Thymus (tissue), 11 donors: Measurements from ENCODE around the gene B3GALT5. TPM values are rescaled to one million over a fixed set of nuclear protein-coding genes. Genes with fewer than 3 reads are reported as not detected.

ENCODE experiments used
- DNase-seq, 9 donors: peaks; one replicate each; pipeline ENCODE4 v3.0.0-alpha.2; 2013; ENCODE audit warnings: low spot score in 9 of 9, low read depth in 6 of 9, missing footprints in 1 of 9
- H3K27ac ChIP-seq, 2 donors: one replicate each; pipeline ENCODE4 v1.5.1; 2013; ENCODE audit warnings: control low read depth in 1 of 2, low read depth in 1 of 2, low read length in 1 of 2, mild to moderate bottlenecking in 1 of 2, moderate library complexity in 1 of 2
- H3K27me3 ChIP-seq, 2 donors: one replicate each; pipeline ENCODE4 v1.5.1; 2013; ENCODE audit warnings: low read length in 1 of 2; ENCODE audit not compliant: control insufficient read depth in 2 of 2, insufficient read depth in 1 of 2
- H3K36me3 ChIP-seq, 2 donors: one replicate each; pipeline ENCODE4 v1.5.1; 2013; ENCODE audit warnings: low read length in 1 of 2, mild to moderate bottlenecking in 1 of 2, moderate library complexity in 1 of 2; ENCODE audit not compliant: control insufficient read depth in 2 of 2, insufficient read depth in 2 of 2
- H3K4me1 ChIP-seq, 2 donors: one replicate each; pipeline ENCODE4 v1.5.1; 2013; ENCODE audit warnings: low read length in 2 of 2; ENCODE audit not compliant: control insufficient read depth in 2 of 2, insufficient read depth in 2 of 2
- H3K4me3 ChIP-seq, 2 donors: one replicate each; pipeline ENCODE4 v1.5.1; 2013; ENCODE audit warnings: low read length in 2 of 2, control low read depth in 1 of 2, mild to moderate bottlenecking in 1 of 2
- H3K9me3 ChIP-seq, 2 donors: one replicate each; pipeline ENCODE4 v1.5.1; 2013; ENCODE audit warnings: low read length in 1 of 2, mild to moderate bottlenecking in 1 of 2; ENCODE audit not compliant: control insufficient read depth in 2 of 2, insufficient read depth in 1 of 2
- WGBS: extraction: QIAGEN DNeasy Blood & Tissue Kit; methylation state at CpG from one replicate; pipeline ENCODE4 v1.1.7; 2013; 5-methylcytosine and 5-hydroxymethylcytosine counted together
- polyA plus RNA-seq: library from polyadenylated mRNA; stranded (reverse); fragments of 200-250 nt; gene quantifications from one replicate; pipeline ENCODE4 v1.2.3, GENCODE V29; 2013
- total RNA-seq: library from RNA; stranded (reverse); fragments of 120-200 nt; gene quantifications from one replicate; pipeline ENCODE4 v1.2.4, GENCODE V29; 2013
- donor health status: healthy.

The B3GALT5 gene
- total and polyA plus RNA-seq, 2 donors, result 0.80 to 1.4 TPM

DNA sequence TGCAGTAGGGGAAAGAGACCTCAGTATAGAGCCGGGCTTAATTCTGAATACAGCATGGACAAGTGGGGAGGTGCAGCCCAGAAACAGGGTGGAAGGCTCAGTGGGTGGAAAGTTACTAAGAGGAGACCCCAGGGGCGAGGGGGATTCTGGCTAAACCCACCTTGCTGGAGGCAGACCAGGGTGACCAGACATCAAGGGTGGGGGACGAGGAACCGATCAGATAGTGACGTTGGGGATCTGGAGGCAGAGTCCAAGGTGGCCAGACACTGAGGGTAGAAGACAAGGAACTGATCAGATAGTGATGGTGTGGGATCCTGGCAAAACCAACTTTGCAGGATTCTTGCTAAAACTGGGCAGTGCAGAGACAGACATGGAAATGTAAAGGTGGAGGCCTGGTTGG lies 36.8 kb downstream of the B3GALT5 start:
- Histone ChIP-seq H3K9me3 (no peaks in the 10 kb centered on the region), H3K27me3 (no peaks in the 10 kb centered on the region), H3K36me3 (no peaks in the 10 kb centered on the region), H3K4me3 (no peak overlapping the region), H3K27ac (no peak overlapping the region), H3K4me1 (no peaks in the 10 kb centered on the region)
- 90% methylated on average over 5 of the region's 5 CpGs for WGBS
- DNase-seq, result no peak

DNA sequence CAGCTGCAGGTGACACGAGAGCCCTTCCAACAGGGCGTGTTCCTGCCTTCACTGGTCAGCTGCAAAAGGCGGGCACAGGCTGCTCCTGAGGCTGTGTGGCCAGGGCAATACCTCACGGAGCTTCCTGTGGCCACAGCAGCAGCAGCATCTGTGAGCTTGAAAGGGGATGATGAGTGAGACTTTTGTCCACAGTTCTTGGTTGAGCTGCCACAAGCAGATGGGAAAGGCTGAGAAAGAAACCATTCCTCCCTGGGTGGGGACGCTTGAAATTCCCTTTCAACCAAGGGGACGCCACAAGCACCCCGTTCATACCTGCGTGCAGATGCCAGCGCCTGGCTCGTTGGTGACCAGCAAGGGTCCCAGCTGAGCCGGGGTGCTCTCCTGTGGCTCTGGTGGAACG lies 37.6 kb downstream of the B3GALT5 start:
- no peak for DNase-seq

DNA sequence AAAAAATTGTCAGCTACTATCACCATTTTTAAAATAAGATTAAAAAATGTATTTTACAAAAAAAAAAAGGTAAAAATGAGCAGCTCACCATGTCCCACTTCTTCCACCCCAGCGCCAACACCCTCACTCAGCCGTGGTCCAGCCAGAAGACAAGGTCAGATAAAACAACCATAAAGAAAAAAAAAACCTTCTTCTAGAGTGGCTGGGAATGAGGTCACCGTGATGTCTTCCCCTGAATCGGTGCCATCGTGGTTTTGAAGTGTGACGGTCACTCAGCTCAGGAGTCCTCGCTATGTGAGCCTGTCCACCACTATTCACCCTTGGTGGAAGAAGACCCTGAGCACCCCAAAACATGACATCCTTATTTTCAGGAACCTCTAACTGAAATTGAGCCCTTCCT lies 38.1 kb downstream of the B3GALT5 start:
- Histone ChIP-seq H3K36me3 (no peaks in the 10 kb centered on the region), H3K27me3 (no peaks in the 10 kb centered on the region), H3K4me1 (no peaks in the 10 kb centered on the region), H3K9me3 (no peaks in the 10 kb centered on the region), H3K4me3 (no peak overlapping the region), H3K27ac (no peak overlapping the region)
- 93% methylated on average over 7 of the region's 7 CpGs for WGBS
- DNase-seq, result no peak

More for the DNA sequence above, 37.6 kb downstream of the B3GALT5 start:
- H3K9me3 ChIP-seq, result no peaks in the 10 kb centered on the region
- H3K36me3 ChIP-seq, result no peaks in the 10 kb centered on the region
- no peak overlapping the region for H3K4me3 ChIP-seq
- no peaks in the 10 kb centered on the region for H3K27me3 ChIP-seq
- H3K27ac ChIP-seq, result no peak overlapping the region
- WGBS, result 91% methylated on average over 12 of the region's 12 CpGs
- no peaks in the 10 kb centered on the region for H3K4me1 ChIP-seq

DNA sequence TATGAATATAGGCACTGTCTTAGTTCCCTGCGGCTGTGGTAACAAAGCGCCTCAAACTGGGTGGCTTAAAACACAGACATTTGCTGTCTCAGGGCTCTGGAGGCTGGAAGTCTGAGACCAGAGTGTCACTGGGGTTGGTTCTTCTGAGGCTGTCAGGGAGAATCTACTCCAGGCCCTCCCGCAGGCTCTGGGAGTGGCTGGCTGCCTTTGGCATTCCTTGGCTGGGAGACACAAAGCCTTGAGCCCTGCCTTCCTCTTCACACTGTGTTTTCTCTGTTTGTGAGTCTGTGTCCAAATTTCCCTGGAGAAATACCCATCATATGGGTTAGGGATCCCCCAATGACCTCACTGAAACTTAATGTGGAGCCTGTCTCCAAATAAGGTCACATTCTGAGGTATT lies 38.5 kb downstream of the B3GALT5 start:
- DNase-seq, result no peak
- no peaks in the 10 kb centered on the region for H3K27me3 ChIP-seq
- H3K4me1 ChIP-seq, result no peaks in the 10 kb centered on the region
- no peaks in the 10 kb centered on the region for H3K9me3 ChIP-seq
- no peak overlapping the region for H3K4me3 ChIP-seq
- WGBS, result 98% methylated on average over 3 of the region's 3 CpGs
- H3K27ac ChIP-seq, result no peak overlapping the region
- H3K36me3 ChIP-seq, result no peaks in the 10 kb centered on the region

DNA sequence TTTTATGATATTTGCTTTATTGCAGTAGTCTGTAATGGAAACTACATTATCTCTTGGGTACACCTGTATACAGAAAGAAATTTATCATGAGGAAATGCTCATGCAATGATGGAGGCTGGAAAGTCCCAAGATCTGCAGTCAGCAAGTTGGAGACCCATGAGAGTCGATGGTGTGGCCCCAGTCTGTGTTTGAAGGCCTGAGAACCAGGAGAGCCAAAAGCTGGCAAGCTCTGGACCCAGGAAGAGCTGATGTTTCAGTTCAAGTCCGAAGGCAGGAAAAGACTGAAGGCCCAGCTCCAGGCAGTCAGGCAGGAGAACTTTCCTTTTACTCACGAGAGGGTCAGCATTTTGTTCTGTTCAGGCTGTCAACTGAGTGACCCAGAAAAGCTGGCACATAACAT lies 42.2 kb downstream of the B3GALT5 start:
- no peak for DNase-seq
- WGBS, result 89% methylated on average over 3 of the region's 3 CpGs
- peaks cover 0 to 5% of the 10 kb centered on the region in 2 donors for H3K4me1 ChIP-seq
- no peaks in the 10 kb centered on the region for H3K9me3 ChIP-seq
- H3K36me3 ChIP-seq, result no peaks in the 10 kb centered on the region
- H3K27me3 ChIP-seq, result no peaks in the 10 kb centered on the region
- no peak overlapping the region for H3K27ac ChIP-seq
- H3K4me3 ChIP-seq, result no peak overlapping the region

DNA sequence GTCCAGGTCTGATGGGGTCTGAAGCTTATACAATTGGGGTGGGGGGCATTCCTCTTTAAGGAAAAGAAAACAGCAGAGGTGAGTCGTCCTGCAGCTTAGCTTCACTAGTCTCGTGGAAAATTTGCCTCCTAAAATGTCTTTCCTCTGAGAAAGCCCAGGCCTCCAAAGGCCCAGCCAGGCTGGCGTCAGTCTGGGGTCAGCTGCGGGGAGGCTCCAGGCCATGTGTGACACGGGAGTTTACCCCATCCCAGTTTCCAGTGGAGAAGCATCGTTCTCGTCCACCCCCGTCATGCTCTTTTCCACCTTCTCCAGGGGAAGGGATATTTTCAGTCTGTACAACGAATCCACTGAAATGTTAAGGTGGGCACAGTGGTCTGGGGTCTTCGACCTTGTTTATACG lies 42.8 kb downstream of the B3GALT5 start:
- Histone ChIP-seq H3K4me1 (peaks cover 0 to 5% of the 10 kb centered on the region in 2 donors), H3K4me3 (no peak overlapping the region), H3K9me3 (no peaks in the 10 kb centered on the region), H3K27ac (no peak overlapping the region), H3K36me3 (no peaks in the 10 kb centered on the region), H3K27me3 (no peaks in the 10 kb centered on the region)
- no peak for DNase-seq
- 88% methylated on average over 11 of the region's 11 CpGs for WGBS

DNA sequence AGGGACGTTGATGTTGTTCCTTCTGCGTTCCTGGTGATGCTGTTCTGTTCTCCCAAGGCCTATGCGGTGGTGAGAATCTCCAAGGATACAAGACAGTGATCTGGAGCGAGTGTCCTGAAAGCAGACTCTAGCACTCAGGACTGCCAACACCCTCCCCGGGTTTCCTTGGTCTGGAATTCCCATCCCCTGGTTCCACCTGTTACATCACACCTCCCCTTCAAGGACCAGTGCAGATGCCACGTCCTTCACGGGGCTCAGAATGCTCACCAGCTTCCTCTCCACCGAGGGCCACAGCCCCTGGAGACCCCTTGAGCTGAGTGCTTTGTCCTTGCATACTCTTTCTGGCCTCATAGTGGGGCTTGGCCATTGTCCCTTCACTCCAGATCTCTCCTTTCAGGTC lies 43.5 kb downstream of the B3GALT5 start:
- no peak overlapping the region for H3K4me3 ChIP-seq
- H3K36me3 ChIP-seq, result no peaks in the 10 kb centered on the region
- DNase-seq, result no peak
- no peaks in the 10 kb centered on the region for H3K27me3 ChIP-seq
- no peak overlapping the region for H3K27ac ChIP-seq
- WGBS, result 82% methylated on average over 8 of the region's 8 CpGs
- H3K9me3 ChIP-seq, result no peaks in the 10 kb centered on the region
- peaks cover 0 to 5% of the 10 kb centered on the region in 2 donors for H3K4me1 ChIP-seq

DNA sequence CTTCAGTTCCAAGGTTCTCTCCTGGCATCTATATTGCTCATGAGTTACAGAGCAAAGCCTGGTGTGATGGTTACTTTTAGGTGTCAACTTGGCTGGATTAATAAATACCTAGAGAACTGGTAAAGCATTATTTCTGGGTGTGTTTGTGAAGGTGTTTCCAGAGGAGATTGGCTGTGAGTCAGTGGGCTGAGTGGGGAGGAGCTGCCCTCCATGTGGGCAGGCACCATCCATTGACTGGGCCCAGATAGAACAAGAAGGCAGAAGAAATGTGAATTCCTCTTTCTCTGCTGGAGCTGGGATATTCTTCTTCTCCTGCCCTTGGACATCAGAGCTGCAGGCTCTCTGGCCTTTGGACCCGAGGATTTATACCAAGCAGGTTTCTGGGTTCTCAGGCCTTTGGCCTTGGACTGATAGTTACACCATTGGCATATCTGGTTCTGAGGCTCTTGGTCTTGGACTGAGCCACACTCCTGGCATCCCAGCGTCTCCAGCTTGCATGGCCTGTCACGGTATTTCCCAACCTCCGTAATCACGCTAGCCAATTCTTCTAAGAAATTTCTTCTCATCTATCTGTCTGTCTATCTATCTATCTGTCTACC lies 44.5 kb downstream of the B3GALT5 start:
- Histone ChIP-seq H3K27me3 (no peaks in the 10 kb centered on the region), H3K4me1 (peaks cover 0 to 5% of the 10 kb centered on the region in 2 donors), H3K4me3 (no peak overlapping the region), H3K9me3 (no peaks in the 10 kb centered on the region), H3K36me3 (no peaks in the 10 kb centered on the region), H3K27ac (no peak overlapping the region)
- WGBS, result 98% methylated on average over 5 of the region's 5 CpGs
- no peak for DNase-seq

DNA sequence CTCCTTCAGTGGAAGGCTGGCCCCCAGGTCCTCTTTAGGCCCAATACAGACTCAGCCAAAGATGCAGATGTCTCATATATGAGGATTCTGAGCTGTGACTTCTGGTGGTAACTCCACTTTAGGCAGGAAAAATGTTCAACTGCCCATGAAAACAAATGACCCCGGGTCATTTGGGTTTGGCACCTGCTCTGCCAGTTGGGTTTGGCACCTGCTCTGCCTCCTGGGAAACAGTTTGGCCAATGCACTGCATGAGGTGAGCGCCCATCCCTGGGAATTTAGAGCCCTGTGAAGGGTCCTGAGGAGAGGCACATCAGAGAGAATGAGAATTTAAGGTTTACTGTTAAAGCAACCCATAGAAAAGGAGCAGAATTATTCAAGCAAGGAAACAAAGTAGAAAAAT lies 45.3 kb downstream of the B3GALT5 start:
- no peaks in the 10 kb centered on the region for H3K9me3 ChIP-seq
- DNase-seq, result no peak
- H3K27ac ChIP-seq, result no peak overlapping the region
- 79% methylated on average over 2 of the region's 2 CpGs for WGBS
- H3K4me3 ChIP-seq, result no peak overlapping the region
- H3K4me1 ChIP-seq, result peaks cover 0 to 5% of the 10 kb centered on the region in 2 donors
- H3K27me3 ChIP-seq, result no peaks in the 10 kb centered on the region
- no peaks in the 10 kb centered on the region for H3K36me3 ChIP-seq
